Measurements from ENCODE around the gene ALKBH6.

Gene ALKBH6

DNA sequence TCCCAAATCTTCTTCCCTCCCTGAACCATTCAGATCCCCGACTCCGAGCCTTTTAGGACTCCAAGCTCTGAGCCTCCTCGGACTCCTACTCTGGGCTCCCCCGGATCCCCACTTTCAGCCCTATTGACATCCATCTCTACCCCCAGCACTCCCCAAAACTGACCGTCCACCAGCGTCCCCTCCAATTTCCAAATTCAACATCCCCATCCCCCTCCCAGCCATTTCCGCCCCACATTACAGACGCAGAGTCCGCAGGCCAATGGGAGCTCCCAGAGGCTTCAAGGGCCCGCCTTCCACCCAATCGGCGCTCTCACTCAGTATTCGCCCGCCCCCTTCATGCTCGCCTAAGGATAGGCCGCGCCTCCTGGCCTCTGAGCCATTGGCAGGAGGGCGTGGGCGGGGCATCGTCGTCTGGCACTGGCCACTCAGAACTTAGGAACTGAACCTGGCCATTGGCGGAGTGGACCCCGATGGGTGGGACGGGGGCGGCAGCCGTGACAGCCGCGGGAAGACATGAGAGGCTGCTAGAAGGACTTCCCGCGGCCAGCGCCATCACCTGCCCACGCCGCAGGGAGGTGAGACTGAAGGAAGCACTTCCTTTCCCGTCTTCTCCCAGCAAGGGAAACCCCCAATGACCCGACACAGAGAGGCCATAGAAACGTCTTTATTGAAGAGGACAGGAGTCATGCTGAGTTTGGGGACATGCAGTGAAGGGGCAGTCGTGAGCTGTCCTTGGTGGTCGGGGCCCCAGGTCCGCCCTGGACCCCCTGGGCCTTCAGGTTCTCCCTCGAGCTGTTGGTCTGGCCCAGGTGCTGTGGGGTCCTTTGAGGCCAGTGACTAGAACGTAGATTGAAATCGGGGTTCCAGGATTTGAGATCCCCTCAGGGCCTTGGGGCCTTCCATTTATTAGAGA is at the start of gene ALKBH6:
Gene ALKBH6 (minus strand): TSS at position 202 of the 913 bp plus-strand sequence. CDS start 816 bp downstream, outside the sequence.
- H3K36me3 ChIP-seq (ENCODE audit: control insufficient read depth in 2 of 2, insufficient read depth in 2 of 2, low read length in 2 of 2) = peaks cover 18 to 25% of the 10 kb centered on the region in 2 donors
- peak within 1 kb of the TSS; percentile 80 to 95 for H3K9ac ChIP-seq (ENCODE audit: low read length in 2 of 2)
- peaks cover 19% of the 10 kb centered on the region for H3K4me1 ChIP-seq (ENCODE audit: control insufficient read depth, insufficient read depth, low read length)
- H3K9me3 ChIP-seq (ENCODE audit: control insufficient read depth in 2 of 2, low read length in 2 of 2) = no peaks in the 10 kb centered on the region
- peak within 1 kb of the TSS; percentile 83 for H3K27ac ChIP-seq (ENCODE audit: low read length)
- no peaks in the 10 kb centered on the region for H3K27me3 ChIP-seq (ENCODE audit: control insufficient read depth in 1 of 2, insufficient read depth in 2 of 2, low read length in 2 of 2)
- peak within 1 kb of the TSS; percentile 85 to 88 for H3K4me3 ChIP-seq (ENCODE audit: low read length in 2 of 2)

DNA sequence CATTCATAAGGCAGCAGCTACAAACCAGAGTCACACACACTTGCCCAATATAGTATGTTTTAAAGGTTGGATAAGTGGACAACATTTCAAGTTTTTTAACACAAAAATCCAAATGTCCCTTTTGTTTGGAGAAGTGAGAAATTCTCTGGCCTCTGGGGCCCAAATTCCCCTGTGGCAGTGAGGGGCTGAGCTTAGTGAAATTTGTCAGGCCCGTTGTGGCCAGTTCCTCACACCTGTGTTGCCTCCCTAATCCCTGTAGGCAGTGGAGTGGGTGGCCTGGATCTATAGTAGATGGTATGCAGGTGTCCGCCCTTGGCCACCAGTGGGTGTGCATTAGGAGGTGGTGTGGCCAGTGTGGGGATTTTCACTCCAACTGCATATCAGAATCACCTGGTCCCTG is 47.4 kb upstream of the ALKBH6 start:
- Histone ChIP-seq H3K27me3 (ENCODE audit: control insufficient read depth in 1 of 2, insufficient read depth in 2 of 2, low read length in 2 of 2) (no peaks in the 10 kb centered on the region), H3K27ac (ENCODE audit: low read length) (no peak overlapping the region), H3K36me3 (ENCODE audit: control insufficient read depth in 2 of 2, insufficient read depth in 2 of 2, low read length in 2 of 2) (no peaks in the 10 kb centered on the region), H3K4me1 (ENCODE audit: control insufficient read depth, insufficient read depth, low read length) (no peaks in the 10 kb centered on the region), H3K9ac (ENCODE audit: low read length in 2 of 2) (no peak overlapping the region), H3K4me3 (ENCODE audit: low read length in 2 of 2) (no peak overlapping the region), H3K9me3 (ENCODE audit: control insufficient read depth in 2 of 2, low read length in 2 of 2) (no peaks in the 10 kb centered on the region)

DNA sequence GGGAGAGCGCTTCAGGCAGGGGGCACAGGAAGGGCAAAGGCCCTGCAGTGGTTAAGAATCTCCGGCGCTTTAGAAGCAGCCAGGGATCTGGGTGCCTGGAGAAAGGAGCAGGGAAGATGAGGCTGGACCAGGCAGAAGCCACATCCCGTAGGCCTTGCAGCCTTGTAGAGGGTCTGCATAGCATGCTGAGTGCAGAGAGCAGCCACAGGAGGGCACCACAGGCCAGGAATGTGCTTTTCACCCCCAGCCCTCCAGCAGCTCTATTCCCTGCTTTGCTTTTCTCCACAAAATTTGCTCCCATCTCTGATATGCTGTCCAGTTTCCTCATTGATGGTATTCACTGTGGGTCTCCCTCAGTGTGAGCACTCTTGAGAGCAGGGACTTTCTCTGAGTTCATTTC is 46.4 kb upstream of the ALKBH6 start:
- peaks cover 2% of the 10 kb centered on the region for H3K4me1 ChIP-seq (ENCODE audit: control insufficient read depth, insufficient read depth, low read length)
- no peak overlapping the region for H3K9ac ChIP-seq (ENCODE audit: low read length in 2 of 2)
- no peaks in the 10 kb centered on the region for H3K36me3 ChIP-seq (ENCODE audit: control insufficient read depth in 2 of 2, insufficient read depth in 2 of 2, low read length in 2 of 2)
- H3K27me3 ChIP-seq (ENCODE audit: control insufficient read depth in 1 of 2, insufficient read depth in 2 of 2, low read length in 2 of 2) = no peaks in the 10 kb centered on the region
- no peak overlapping the region for H3K4me3 ChIP-seq (ENCODE audit: low read length in 2 of 2)
- no peak overlapping the region for H3K27ac ChIP-seq (ENCODE audit: low read length)
- no peaks in the 10 kb centered on the region for H3K9me3 ChIP-seq (ENCODE audit: control insufficient read depth in 2 of 2, low read length in 2 of 2)

DNA sequence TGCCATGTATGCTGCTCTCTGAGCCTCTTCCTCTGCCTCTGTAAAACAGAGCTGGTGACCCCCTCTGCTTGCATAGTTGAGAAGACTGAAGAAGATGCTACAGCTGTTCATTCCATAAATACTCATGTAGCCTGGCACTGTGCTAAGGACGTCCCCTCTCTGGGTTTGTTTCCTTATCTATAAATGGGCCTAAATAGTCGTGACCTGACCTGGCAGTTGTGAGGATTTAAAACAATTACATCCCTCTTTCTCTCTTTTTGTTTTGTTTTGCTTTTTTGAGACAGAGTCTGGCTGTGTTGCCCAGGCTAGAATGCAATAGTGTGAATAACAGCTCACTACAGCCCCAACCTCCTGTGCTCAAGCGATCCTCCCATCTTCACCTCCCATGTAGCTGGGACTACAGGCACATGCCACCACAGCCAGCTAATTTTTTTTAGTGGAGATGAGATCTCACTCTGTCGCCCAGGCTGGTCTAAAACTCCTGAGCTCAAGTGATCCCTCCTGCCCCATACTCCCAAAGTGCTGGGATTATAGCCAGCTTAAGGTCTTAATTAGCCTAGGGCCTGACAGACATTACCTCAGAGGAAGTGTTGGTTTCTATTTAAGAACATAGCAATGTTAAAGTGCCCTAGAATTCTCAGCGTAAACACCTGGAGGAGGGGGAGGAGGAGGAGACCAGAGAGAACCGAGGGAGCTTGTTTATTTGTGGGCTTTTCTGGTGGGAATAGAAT is 45.3 kb upstream of the ALKBH6 start:
- no peak overlapping the region for H3K27ac ChIP-seq (ENCODE audit: low read length)
- H3K9ac ChIP-seq (ENCODE audit: low read length in 2 of 2) = no peak overlapping the region

DNA sequence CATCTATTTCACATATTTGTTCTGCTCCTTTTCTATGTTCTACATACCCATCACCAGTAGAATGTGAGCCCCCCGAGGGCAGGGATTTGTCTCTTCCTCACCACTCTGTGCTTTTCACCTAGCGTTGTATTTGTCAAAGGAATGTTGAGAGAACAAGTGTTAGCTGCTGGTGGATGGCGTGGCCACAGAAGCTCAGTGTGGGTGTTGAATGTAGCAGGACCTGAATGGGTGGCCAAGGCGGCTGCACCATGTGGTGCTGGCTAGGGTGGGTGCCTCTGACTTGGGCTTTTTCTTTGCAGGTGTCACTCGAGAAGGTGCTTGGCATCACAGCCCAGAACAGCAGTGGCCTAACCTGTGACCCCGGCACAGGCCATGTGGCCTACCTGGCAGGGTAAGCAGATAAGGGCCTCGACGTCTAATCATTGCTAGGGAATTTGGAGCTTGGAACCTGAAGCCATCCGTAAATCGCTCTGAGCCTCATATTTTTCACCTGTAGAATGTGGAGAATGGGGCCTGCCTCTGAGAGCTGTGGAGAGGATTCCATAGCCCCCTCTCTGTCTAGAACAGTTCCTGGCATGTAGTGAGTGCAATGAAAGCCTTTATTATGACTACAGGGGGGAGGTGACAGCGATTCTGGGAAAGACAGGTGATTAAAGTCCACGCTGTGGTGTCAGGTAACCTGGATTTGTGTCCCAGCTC is 44.6 kb upstream of the ALKBH6 start:
- H3K9me3 ChIP-seq (ENCODE audit: control insufficient read depth in 2 of 2, low read length in 2 of 2) = no peaks in the 10 kb centered on the region
- H3K9ac ChIP-seq (ENCODE audit: low read length in 2 of 2) = no peak overlapping the region
- no peak overlapping the region for H3K4me3 ChIP-seq (ENCODE audit: low read length in 2 of 2)
- H3K4me1 ChIP-seq (ENCODE audit: control insufficient read depth, insufficient read depth, low read length) = peaks cover 9% of the 10 kb centered on the region
- no peaks in the 10 kb centered on the region for H3K36me3 ChIP-seq (ENCODE audit: control insufficient read depth in 2 of 2, insufficient read depth in 2 of 2, low read length in 2 of 2)
- H3K27me3 ChIP-seq (ENCODE audit: control insufficient read depth in 1 of 2, insufficient read depth in 2 of 2, low read length in 2 of 2) = no peaks in the 10 kb centered on the region
- no peak overlapping the region for H3K27ac ChIP-seq (ENCODE audit: low read length)

More for the DNA sequence above, 45.3 kb upstream of the ALKBH6 start:
- Histone ChIP-seq H3K4me3 (ENCODE audit: low read length in 2 of 2) (no peak overlapping the region), H3K36me3 (ENCODE audit: control insufficient read depth in 2 of 2, insufficient read depth in 2 of 2, low read length in 2 of 2) (no peaks in the 10 kb centered on the region), H3K4me1 (ENCODE audit: control insufficient read depth, insufficient read depth, low read length) (peaks cover 9% of the 10 kb centered on the region), H3K27me3 (ENCODE audit: control insufficient read depth in 1 of 2, insufficient read depth in 2 of 2, low read length in 2 of 2) (no peaks in the 10 kb centered on the region), H3K9me3 (ENCODE audit: control insufficient read depth in 2 of 2, low read length in 2 of 2) (no peaks in the 10 kb centered on the region)

DNA sequence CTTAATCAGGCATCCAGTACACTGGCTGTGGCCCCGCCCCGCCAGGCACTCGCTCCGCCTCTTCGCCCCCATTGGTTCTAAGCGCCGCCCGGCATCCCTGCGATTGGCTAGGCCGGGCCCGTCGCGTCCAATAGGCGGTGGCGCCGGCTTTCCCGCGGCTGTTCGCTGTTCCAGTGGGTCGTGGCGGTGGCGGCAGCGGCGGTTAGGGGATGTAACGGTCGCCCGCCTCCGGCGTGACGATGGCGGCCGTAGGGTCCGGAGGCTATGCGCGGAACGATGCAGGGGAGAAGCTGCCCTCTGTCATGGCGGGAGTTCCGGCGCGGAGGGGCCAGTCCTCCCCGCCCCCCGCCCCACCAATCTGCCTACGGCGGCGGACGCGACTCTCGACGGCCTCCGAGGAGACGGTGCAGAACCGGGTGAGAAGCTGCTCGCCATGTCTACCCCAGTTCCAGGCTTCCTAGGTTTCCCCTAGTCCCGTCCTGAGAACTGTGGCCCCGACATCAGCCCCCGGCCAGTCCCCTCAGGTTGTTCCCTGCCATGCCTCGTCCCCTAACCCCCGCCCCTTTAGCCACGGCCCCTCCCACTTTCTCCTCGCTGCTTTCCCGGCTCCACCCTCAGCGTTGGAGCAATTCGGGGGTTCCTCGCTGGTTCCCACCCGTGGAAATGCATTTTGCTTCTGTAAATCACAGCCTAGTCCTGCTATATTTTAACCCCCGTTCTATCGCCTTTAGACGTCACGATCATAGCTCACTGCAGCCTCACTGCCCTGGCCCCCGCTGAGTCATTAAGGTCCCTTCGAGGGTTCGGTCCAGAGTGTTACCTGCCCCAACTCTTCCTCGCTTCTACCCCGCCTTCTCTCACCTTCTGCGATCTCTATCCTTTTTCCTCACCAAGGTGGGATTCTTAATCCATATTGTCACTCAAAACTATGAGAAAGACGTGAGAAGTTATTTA is 41.0 kb upstream of the ALKBH6 start, which contains the start of gene WDR62:
Gene WDR62 (plus strand): TSS at position 165 of the 954 bp plus-strand sequence. CDS start 75 bp downstream, at position 240.
- no peaks in the 10 kb centered on the region for H3K36me3 ChIP-seq (ENCODE audit: control insufficient read depth in 2 of 2, insufficient read depth in 2 of 2, low read length in 2 of 2)
- H3K27me3 ChIP-seq (ENCODE audit: control insufficient read depth in 1 of 2, insufficient read depth in 2 of 2, low read length in 2 of 2) = no peaks in the 10 kb centered on the region
- no peaks in the 10 kb centered on the region for H3K9me3 ChIP-seq (ENCODE audit: control insufficient read depth in 2 of 2, low read length in 2 of 2)
- H3K27ac ChIP-seq (ENCODE audit: low read length) = peak within 1 kb of the TSS; percentile 89
- peak within 1 kb of the TSS; percentile 63 to 84 for H3K9ac ChIP-seq (ENCODE audit: low read length in 2 of 2)
- H3K4me1 ChIP-seq (ENCODE audit: control insufficient read depth, insufficient read depth, low read length) = peaks cover 14% of the 10 kb centered on the region
- H3K4me3 ChIP-seq (ENCODE audit: low read length in 2 of 2) = peak within 1 kb of the TSS; percentile 88 to 91

DNA sequence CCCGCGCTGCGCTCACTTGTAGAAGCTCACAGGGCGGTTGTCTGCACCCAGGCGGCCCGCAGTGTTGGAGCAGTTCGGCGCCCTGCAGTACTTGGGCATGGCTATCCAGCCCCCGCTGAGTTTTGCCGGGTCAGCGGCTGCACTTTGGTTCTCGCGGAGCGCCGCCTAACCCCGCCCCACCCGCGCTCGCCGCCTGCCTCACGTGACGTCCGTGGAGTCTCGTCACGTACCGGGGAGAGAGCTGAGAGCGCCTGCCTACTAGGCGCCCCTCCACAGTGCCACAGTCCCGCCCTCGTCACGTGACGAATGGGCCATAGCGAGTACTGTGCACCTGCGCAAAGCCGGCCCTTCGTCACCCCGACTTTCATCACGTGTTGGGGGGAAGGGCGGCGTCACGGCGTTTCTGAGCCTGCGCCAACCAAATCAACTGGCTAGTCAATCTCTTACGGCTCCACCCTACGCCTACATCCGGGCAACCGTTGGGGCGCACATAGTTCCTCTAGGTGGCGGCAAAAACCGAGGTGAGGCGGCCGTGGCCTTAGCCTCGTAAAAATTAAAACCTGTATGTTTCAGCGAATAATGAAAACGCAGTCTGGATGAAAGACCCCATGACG is 40.2 kb upstream of the ALKBH6 start, which contains the start of gene THAP8:
Gene THAP8 (minus strand): TSS at position 167 of the 614 bp plus-strand sequence. CDS start 68 bp downstream, at position 99.
- no peaks in the 10 kb centered on the region for H3K27me3 ChIP-seq (ENCODE audit: control insufficient read depth in 1 of 2, insufficient read depth in 2 of 2, low read length in 2 of 2)

DNA sequence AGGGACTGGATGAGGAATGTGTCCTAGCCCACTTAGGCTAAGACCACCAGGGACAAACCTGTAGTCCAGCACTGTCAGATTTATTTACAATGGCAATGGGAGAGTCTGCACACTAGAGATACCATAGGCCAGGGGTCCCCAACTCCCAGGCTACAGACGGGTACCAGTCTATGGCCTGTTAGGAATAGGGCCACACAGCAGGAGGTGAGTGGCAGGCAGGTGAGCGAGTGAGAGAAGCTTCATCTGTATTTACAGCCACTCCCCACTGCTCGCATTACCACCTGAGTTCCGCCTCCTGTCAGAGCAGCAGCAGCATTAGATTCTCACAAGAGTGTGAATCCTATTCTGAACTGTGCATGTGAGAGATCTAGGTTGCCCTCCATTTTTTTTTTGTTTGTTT is 37.6 kb upstream of the ALKBH6 start:
- no peaks in the 10 kb centered on the region for H3K9me3 ChIP-seq (ENCODE audit: control insufficient read depth in 2 of 2, low read length in 2 of 2)
- H3K27ac ChIP-seq (ENCODE audit: low read length) = peak overlapping the region; percentile 31
- no peaks in the 10 kb centered on the region for H3K36me3 ChIP-seq (ENCODE audit: control insufficient read depth in 2 of 2, insufficient read depth in 2 of 2, low read length in 2 of 2)
- no peak overlapping the region for H3K4me3 ChIP-seq (ENCODE audit: low read length in 2 of 2)
- H3K4me1 ChIP-seq (ENCODE audit: control insufficient read depth, insufficient read depth, low read length) = peaks cover 21% of the 10 kb centered on the region
- H3K9ac ChIP-seq (ENCODE audit: low read length in 2 of 2) = no peak overlapping the region
- H3K27me3 ChIP-seq (ENCODE audit: control insufficient read depth in 1 of 2, insufficient read depth in 2 of 2, low read length in 2 of 2) = no peaks in the 10 kb centered on the region

More for the DNA sequence above, 40.2 kb upstream of the ALKBH6 start, which contains the start of gene THAP8:
- Histone ChIP-seq H3K36me3 (ENCODE audit: control insufficient read depth in 2 of 2, insufficient read depth in 2 of 2, low read length in 2 of 2) (no peaks in the 10 kb centered on the region), H3K27ac (ENCODE audit: low read length) (peak within 1 kb of the TSS; percentile 89), H3K9ac (ENCODE audit: low read length in 2 of 2) (peak within 1 kb of the TSS; percentile 63 to 84), H3K4me3 (ENCODE audit: low read length in 2 of 2) (peak within 1 kb of the TSS; percentile 88 to 91), H3K9me3 (ENCODE audit: control insufficient read depth in 2 of 2, low read length in 2 of 2) (no peaks in the 10 kb centered on the region), H3K4me1 (ENCODE audit: control insufficient read depth, insufficient read depth, low read length) (peaks cover 16% of the 10 kb centered on the region)

DNA sequence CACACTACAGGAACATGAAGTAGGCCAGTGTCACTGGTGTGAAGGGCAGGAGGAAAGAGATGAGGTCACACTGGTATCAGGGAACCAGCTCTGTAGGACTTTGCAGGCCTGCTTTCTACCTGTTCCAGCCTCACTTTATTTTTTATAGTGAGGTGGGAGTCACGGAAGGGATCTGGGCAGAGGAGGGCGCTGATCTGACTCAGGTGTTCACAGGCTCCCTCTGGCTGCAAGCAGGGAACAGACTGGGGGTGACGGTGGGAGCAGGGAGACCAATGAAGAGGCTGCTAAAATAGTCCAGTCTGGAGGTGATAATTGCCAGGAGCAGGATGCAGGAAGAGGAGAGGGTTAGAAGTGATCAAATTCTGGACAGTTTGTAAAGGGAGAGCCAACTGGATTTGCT is 37.2 kb upstream of the ALKBH6 start:
- no peak overlapping the region for H3K4me3 ChIP-seq (ENCODE audit: low read length in 2 of 2)
- no peaks in the 10 kb centered on the region for H3K9me3 ChIP-seq (ENCODE audit: control insufficient read depth in 2 of 2, low read length in 2 of 2)
- H3K4me1 ChIP-seq (ENCODE audit: control insufficient read depth, insufficient read depth, low read length) = peaks cover 23% of the 10 kb centered on the region
- H3K27me3 ChIP-seq (ENCODE audit: control insufficient read depth in 1 of 2, insufficient read depth in 2 of 2, low read length in 2 of 2) = no peaks in the 10 kb centered on the region
- H3K27ac ChIP-seq (ENCODE audit: low read length) = peak overlapping the region; percentile 31
- H3K36me3 ChIP-seq (ENCODE audit: control insufficient read depth in 2 of 2, insufficient read depth in 2 of 2, low read length in 2 of 2) = no peaks in the 10 kb centered on the region
- H3K9ac ChIP-seq (ENCODE audit: low read length in 2 of 2) = peak overlapping the region in 1 of 2 donors; percentile 27

Measured in stomach smooth muscle (tissue), 2 donors.